Psoas muscle (tissue), 8 donors: Measurements from ENCODE around the gene MTURN. TPM values are rescaled to one million over a fixed set of nuclear protein-coding genes. Genes with fewer than 3 reads are reported as not detected.

Experiments used
- ATAC-seq, 4 donors: fragments of 200-7000 bp; cut with Tn5 transposase; one replicate each; pipeline ENCODE4 v1.9.1; 2020; ENCODE audit warnings: moderate library complexity in 3 of 4, mild to moderate bottlenecking in 2 of 4
- DNase-seq, 2 donors: peaks; one replicate each; pipeline ENCODE4 v3.0.0-alpha.2; 2020
- H3K27ac ChIP-seq: fragments of 200-600 bp; one replicate; pipeline ENCODE4 v1.8.0; 2022
- H3K27me3 ChIP-seq, 3 donors: fragments of 200-600 bp in 1 of 3; one replicate each; pipeline versions ENCODE4 v1.6.1 to v1.8.0; 2013 to 2022; ENCODE audit warnings: low read length in 2 of 3, mild to moderate bottlenecking in 2 of 3, moderate library complexity in 1 of 3; ENCODE audit not compliant: insufficient read depth in 3 of 3
- H3K36me3 ChIP-seq, 2 donors: fragments of 200-600 bp in 1 of 2; one replicate each; pipeline versions ENCODE4 v1.6.1 to v1.8.0; 2013 to 2022; ENCODE audit warnings: low read depth in 1 of 2, mild to moderate bottlenecking in 1 of 2, moderate library complexity in 1 of 2; ENCODE audit not compliant: insufficient read depth in 1 of 2
- H3K4me1 ChIP-seq: fragments of 200-600 bp; one replicate; pipeline ENCODE4 v1.8.0; 2022
- H3K4me3 ChIP-seq: fragments of 200-600 bp; one replicate; pipeline ENCODE4 v1.8.0; 2022; ENCODE audit warnings: mild to moderate bottlenecking
- H3K9me3 ChIP-seq: fragments of 200-600 bp; one replicate; pipeline ENCODE4 v1.8.0; 2022
- WGBS, 3 donors: extraction: QIAGEN DNeasy Blood & Tissue Kit; methylation state at CpG; one replicate each; pipeline versions ENCODE4 v1.1.6 to v1.1.7; 2013; 5-methylcytosine and 5-hydroxymethylcytosine counted together
- intact Hi-C, 2 donors: fragments of 100-400 bp; cut with DNase I; formaldehyde crosslinking; loops; one replicate each; pipeline versions ENCODE4 v1.11.0 to v1.14.2; 2022
- polyA plus RNA-seq, 3 donors: library from polyadenylated mRNA; stranded (reverse); fragments of 200-250 nt; gene quantifications; one replicate each; pipeline ENCODE4 v1.2.3, GENCODE V29; 2013
- total RNA-seq, 4 donors: library from RNA; stranded (reverse); fragmentation: NEBNext Ultra II Directional in 2 of 4; extraction: Animal tissue kit (Norgen Biotek cat#: 25700) in 2 of 4; gene quantifications; one replicate each; pipeline versions ENCODE4 v1.2.1 to v1.2.4, GENCODE V29; 2021 to 2023
- TF ChIP-seq, protein P1 (sequence below): fragments of 200-600 bp; IDR thresholded peaks from one replicate; pipeline ENCODE4 v1.8.0; 2022; ENCODE audit warnings: antibody characterized with exemption
- donor health status: healthy with polysubstance abuse.
- donor health status: DM: no; HTN: no; CAD: no; lungs with moderate emphysema.
- donor health status: Bipolar disorder and iron deficiency.
- donor health status: healthy.
- donor health status: DM: yes; HTN: yes; CAD: no.
- donor health status: DM: no; HTN: no; CAD: no.
- donor health status: DM: no; HTN: no; CAD: no.
- donor health status: DM: yes; HTN: yes; CAD: no.

MTURN gene
- total and polyA plus RNA-seq, 7 donors: 7.1 to 68.6 (median 17.6) TPM

- ATAC-seq (no peak), DNase-seq (no peak)
- no peaks in the 10 kb centered on the region for H3K27me3 ChIP-seq
- H3K27ac ChIP-seq: peak overlapping the region; percentile 87
- WGBS, 3 donors: 90 to 93% (median 92%) methylated on average over 5 of the region's 5 CpGs
- intact Hi-C loops: no loop called here
- H3K4me1 ChIP-seq: peaks cover 85% of the 10 kb centered on the region
- TF ChIP-seq, protein P1, sequence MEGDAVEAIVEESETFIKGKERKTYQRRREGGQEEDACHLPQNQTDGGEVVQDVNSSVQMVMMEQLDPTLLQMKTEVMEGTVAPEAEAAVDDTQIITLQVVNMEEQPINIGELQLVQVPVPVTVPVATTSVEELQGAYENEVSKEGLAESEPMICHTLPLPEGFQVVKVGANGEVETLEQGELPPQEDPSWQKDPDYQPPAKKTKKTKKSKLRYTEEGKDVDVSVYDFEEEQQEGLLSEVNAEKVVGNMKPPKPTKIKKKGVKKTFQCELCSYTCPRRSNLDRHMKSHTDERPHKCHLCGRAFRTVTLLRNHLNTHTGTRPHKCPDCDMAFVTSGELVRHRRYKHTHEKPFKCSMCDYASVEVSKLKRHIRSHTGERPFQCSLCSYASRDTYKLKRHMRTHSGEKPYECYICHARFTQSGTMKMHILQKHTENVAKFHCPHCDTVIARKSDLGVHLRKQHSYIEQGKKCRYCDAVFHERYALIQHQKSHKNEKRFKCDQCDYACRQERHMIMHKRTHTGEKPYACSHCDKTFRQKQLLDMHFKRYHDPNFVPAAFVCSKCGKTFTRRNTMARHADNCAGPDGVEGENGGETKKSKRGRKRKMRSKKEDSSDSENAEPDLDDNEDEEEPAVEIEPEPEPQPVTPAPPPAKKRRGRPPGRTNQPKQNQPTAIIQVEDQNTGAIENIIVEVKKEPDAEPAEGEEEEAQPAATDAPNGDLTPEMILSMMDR: no peak
- no peaks in the 10 kb centered on the region for H3K9me3 ChIP-seq
- H3K4me3 ChIP-seq: no peak overlapping the region
- no peaks in the 10 kb centered on the region for H3K36me3 ChIP-seq
Observed at GRCh38 chr7:30177186-30177585, 42.4 kb downstream of the MTURN start.

DNA sequence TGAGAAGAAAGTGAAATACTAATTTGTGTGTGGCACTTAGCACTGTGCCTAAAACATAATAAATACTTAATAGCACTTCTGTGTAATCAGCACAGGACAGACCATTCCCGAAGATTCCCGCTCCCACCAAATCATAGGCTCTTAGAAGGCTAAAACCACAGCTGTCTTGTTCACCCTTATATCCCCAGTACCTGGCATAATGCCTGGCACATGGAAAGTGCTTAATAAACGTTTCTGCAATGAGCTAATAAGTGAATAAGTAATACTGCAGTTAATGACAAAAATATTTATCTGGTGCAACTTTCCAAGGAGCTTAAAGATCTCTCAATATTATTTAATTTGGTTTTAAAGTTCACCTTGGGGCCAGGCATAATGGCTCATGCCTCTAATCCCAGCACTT is 43.2 kb downstream of the MTURN start:
- ATAC-seq (no peak), DNase-seq (no peak)
- Histone ChIP-seq H3K9me3 (no peaks in the 10 kb centered on the region), H3K27ac (peak overlapping the region; percentile 87), H3K4me1 (peaks cover 86% of the 10 kb centered on the region), H3K4me3 (no peak overlapping the region), H3K36me3 (no peaks in the 10 kb centered on the region), H3K27me3 (no peaks in the 10 kb centered on the region)
- 35 to 43% (median 42%) methylated on average over 3 of the region's 3 CpGs for WGBS, 3 donors
- TF ChIP-seq, protein P1: no peak
- intact Hi-C loops: no loop called here

DNA sequence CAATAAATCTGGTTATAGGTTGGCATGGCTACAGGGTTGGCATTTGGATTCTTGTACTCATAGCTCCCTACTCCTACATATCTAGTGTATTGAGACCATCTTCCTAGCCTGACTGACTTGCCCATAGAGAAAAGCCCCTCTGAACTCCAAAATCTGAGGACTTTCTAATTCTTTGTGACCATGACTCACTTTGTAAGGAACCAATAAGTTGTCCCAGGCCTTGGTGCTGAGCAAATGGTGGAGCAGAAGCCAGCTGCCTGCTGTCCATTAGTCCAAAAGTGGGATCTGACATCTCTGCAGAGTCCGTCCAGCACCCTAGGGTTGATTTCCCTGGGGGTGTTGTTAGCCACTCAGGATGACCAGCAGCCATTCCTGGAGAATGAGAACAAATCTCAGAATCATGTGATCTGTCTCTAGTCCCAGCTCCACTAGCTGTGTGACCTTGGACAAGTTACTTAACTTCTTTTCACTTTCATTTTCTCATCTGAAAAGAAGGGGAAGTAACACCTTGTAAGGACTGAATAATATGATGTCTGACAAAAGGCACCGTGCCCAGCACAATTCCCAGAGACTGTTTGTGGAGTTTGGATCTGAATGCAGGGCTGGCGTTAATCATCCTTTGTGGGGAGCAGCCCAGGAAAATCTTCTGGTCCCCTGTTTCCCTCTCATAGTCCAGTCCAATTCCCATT is 44.1 kb downstream of the MTURN start:
- H3K9me3 ChIP-seq: no peaks in the 10 kb centered on the region
- H3K27ac ChIP-seq: peak overlapping the region; percentile 6
- peaks cover 88% of the 10 kb centered on the region for H3K4me1 ChIP-seq
- DNase-seq (no peak), ATAC-seq (peak in 2 of 4 donors; percentile 5 to 21)
- intact Hi-C loops: no loop called here
- 66 to 82% (median 68%) methylated on average over 3 of the region's 3 CpGs for WGBS, 3 donors
- no peaks in the 10 kb centered on the region for H3K27me3 ChIP-seq
- TF ChIP-seq, protein P1: no peak
- no peak overlapping the region for H3K4me3 ChIP-seq
- no peaks in the 10 kb centered on the region for H3K36me3 ChIP-seq

GRCh38 chr7:30180718-30181117 is 45.9 kb downstream of the MTURN start:
- Histone ChIP-seq H3K27me3 (no peaks in the 10 kb centered on the region), H3K4me3 (no peak overlapping the region), H3K9me3 (no peaks in the 10 kb centered on the region), H3K4me1 (peaks cover 87% of the 10 kb centered on the region), H3K36me3 (no peaks in the 10 kb centered on the region), H3K27ac (peak overlapping the region; percentile 87)
- 77 to 91% (median 77%) methylated on average over 2 of the region's 2 CpGs for WGBS, 3 donors
- TF ChIP-seq, protein P1: no peak
- ATAC-seq (no peak), DNase-seq (no peak)
- intact Hi-C loops: no loop called here

DNA sequence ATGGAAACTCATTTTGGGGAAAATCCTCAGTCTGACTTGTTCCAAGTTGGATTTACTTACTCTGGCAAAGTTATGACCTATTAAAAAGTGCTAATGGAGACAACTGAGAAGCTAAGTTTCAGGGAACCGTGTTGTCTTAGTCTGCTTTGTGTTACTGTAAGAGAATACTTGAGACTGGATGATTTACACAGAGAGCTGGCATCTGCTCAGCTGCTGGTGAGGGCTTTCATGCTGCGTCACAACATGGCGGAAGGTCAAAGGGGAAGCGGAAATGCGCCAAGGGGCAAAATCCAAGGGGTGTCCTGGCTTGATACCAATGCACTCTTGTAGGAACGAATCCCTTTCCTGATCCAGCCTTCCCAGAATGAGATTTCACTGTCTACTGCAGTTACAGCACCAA is 46.4 kb downstream of the MTURN start:
- WGBS, 3 donors: 56 to 73% (median 61%) methylated on average over 6 of the region's 6 CpGs
- intact Hi-C loops: no loop called here
- H3K4me1 ChIP-seq: peaks cover 82% of the 10 kb centered on the region

More for the DNA sequence above, 46.4 kb downstream of the MTURN start:
- TF ChIP-seq, protein P1: no peak
- DNase-seq (peak in 1 of 2 donors; percentile 58), ATAC-seq (peak in 3 of 4 donors; percentile 48 to 60 (median 58))
- Histone ChIP-seq H3K27me3 (no peaks in the 10 kb centered on the region), H3K4me3 (no peak overlapping the region), H3K9me3 (no peaks in the 10 kb centered on the region), H3K27ac (peak overlapping the region; percentile 87), H3K36me3 (no peaks in the 10 kb centered on the region)
